GM21515 (cell line): ENCODE data around the gene SCART1.
A peak's percentile ranks its signal among the peaks of the same experiment; 100 is the strongest.
"Not testable (repeated sequence)": the region's sequence is repeated elsewhere in the genome, so short reads cannot be mapped to it uniquely, and the experiment has no call there.

Experiments used
- ATAC-seq: cut with Tn5 transposase; IDR thresholded peaks from one replicate; pipeline ENCODE4 v1.9.1; 2021; ENCODE audit not compliant: unreplicated experiment

The SCART1 gene

GRCh38 chr10:133453516-133454203 is at the start of gene SCART1:
Gene SCART1, plus strand, starts transcription at chr10:133453945. Its CDS starts 53 bp downstream, at chr10:133453998.
- no peak for ATAC-seq

GRCh38 chr10:133405272-133405671 is 48.5 kb upstream of the SCART1 start:
- no peak for ATAC-seq

DNA sequence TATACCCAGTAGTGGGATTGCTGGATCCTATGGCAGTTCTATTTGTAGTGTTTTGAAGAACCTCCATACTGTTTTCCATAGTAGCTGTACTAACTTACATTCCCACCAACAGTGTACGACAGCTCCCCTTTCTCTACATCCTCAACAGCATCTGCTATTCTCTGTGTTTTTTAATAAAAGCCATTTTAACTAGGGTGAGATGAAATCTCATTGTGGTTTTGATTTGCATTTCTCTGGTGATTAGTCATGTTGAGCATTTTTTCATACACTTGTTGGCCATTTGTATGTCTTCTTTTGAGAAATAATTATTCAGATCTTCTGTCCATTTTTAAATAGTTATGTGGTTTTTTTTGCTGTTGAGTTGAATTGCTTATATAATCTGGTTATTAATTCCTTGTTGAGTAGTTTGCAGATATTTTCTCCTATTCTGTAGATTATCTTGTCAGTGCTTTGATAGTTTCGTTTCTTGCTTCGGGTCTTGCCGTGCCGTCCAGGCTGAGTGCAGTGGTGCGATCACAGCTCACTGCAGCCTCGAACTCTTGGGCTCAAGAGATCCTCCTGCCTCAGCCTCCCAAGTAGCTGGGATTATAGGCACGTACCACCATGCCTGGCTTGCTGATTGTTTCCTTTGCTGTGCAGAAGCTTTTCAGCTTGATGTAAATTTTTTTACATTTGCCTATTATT is 47.8 kb upstream of the SCART1 start:
- peak; percentile 43 for ATAC-seq

- no peak for ATAC-seq
Observed at GRCh38 chr10:133411523-133412380, 42.0 kb upstream of the SCART1 start.

- ATAC-seq: no peak
Observed at GRCh38 chr10:133412381-133412711, 41.4 kb upstream of the SCART1 start.

DNA sequence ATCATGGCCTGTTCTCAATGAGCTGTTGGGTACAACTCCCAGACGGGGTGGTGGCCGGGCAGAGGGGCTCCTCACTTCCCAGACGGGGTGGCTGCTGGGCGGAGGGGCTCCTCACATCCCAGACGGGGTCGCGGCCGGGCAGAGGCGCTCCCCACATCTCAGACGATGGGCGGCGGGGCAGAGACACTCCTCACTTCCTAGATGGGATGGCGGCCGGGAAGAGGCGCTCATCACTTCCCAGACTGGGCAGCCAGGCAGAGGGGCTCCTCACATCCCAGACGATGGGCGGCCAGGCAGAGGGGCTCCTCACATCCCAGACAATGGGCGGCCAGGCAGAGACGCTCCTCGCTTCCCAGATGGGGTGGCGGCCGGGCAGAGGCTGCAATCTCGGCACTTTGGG is 39.3 kb upstream of the SCART1 start:
- not testable (repeated sequence) for ATAC-seq

GRCh38 chr10:133415752-133416151 is 38.0 kb upstream of the SCART1 start:
- ATAC-seq: no peak

- ATAC-seq: no peak
Observed at GRCh38 chr10:133418289-133418993, 35.3 kb upstream of the SCART1 start.

- ATAC-seq: no peak
Observed at GRCh38 chr10:133419211-133419950, 34.4 kb upstream of the SCART1 start.

DNA sequence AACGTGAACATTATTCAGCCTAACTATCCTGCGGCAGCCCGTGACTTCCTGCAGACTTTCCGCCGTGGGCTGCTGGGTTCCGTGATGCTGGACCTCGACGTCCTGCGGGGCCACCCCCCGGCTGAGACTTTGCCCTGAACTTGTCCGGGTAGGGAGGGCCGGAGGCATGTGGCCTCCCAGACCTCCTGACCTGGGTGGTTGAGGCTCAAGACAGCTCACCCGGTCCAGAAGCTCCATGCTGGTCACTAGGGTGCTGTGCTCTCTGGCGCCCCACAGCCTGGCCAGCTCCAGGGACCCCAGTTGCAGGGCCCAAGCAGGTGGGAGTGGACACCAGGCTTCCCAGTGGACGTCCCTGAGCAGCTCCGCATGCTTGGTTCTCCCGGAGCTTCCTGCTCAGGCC is 33.7 kb upstream of the SCART1 start:
- no peak for ATAC-seq

- no peak for ATAC-seq
Observed at GRCh38 chr10:133420579-133420978, 33.2 kb upstream of the SCART1 start.

GRCh38 chr10:133421336-133422222 is 32.2 kb upstream of the SCART1 start:
- ATAC-seq: no peak

DNA sequence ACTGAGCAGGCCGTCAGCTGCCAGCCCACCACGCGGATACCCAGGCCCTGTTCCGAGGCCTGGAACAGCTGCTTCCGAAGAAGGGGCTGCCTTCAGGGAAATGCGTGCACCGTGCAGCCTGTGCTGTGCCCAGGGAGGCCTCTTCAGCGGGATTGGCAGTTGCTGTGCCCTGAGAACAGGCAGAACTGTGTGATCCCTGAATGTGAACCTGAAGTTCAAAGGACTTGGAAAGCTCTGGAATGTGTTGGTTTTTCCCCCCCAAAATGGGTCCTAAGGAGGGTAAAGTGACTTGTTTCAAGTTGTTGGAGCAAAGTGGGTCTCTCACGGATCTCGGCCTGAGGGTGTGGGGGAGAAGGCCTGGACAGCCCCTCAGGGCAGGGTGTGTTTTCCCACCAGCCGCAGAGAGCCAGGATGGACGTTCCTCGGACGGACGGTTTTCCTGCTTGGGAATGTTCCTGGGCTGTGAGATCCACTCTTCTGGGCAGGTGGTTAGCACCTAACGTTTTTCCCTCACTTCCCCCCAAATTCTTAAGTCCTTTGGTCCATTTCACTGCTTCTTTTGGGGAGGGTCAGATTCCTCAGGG is 31.4 kb upstream of the SCART1 start:
- no peak for ATAC-seq

- no peak for ATAC-seq
Observed at GRCh38 chr10:133422807-133423771, 30.7 kb upstream of the SCART1 start.

DNA sequence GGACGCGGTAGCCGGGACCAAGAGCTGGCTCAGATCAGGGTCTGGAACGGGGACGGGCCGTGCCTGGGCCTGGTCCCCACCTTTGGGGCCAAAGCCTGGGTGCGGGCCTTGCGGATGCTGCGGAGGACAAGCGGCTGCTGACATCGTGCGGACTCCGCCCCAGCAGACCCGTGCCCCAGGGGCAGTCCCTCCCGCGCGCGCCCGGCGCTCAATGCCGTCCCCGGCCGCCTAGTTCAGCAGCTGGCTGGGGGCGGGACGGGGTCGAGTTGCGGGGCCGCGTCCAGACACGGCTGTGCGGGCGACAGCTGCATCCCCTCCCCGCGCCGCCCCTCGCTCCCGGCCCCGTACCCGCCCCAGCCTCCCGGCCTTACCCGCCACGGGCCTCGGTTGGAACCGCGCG is 29.6 kb upstream of the SCART1 start:
- ATAC-seq: not testable (repeated sequence)

DNA sequence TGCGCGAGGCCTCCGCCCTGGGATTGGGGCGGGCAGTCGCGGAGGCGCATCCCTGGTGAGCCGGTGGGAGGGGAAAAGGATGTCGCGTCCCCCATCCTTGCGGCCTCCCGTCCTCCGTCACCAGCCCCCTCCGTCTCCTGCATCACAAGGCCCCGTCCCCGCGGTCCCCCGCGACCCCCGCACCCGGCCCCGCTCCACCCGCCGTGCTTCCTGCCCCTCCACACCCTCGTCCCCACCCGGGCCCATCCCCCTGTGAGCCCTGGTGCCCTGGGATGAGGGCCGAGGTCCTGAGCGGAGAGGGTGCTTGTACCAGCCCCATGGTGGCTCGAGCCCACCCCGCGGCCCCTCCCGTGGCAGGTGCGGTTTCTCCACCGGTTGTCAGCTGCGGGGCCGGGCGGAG is 29.1 kb upstream of the SCART1 start, which contains the start of gene SPRN:
TSS of gene SPRN (minus strand) at position 25 of the 400 bp plus-strand sequence. CDS start 944 bp downstream, outside the sequence.
- ATAC-seq: not testable (repeated sequence)

DNA sequence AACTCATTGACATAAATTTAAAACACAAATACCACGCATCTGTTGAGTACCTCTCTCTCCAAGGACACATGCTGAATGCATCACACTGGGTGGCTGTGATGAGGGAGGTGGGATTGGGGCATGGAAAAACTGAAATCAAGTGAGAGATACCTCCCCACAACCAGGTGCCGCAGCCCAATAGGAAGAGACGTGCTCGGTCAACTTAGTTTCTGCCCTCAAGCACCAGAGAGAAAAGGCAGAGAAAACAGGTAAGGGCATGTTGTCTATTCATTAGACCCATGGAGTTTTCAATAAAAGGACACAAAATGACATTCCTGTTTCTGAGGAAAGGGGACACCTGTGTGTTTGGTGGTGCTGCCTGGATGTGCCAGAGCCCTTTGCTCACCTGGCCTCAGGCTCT is 24.2 kb upstream of the SCART1 start:
- ATAC-seq: not testable (repeated sequence)
